PC-3 (cell line): ENCODE data around the gene USP22.

Source experiments
- EZH2 ChIP-seq: fragments of 300-600 bp; sonication (generic); IDR thresholded peaks from one replicate; pipeline ENCODE4 v1.6.1; 2017; ENCODE audit warnings: antibody characterized with exemption, mild to moderate bottlenecking, low read length; ENCODE audit not compliant: unreplicated experiment
- EZH2phosphoT487 ChIP-seq: fragments of 300-600 bp; sonication (generic); IDR thresholded peaks from 2 replicates; pipeline ENCODE4 v1.6.1; 2018; ENCODE audit warnings: mild to moderate bottlenecking, antibody characterized with exemption, low read length, borderline replicate concordance
- TF ChIP-seq, protein P1 (sequence below): fragments of 300-600 bp; sonication (generic); conservative IDR thresholded peaks from 2 replicates; pipeline ENCODE4 v1.5.1; 2017; ENCODE audit warnings: antibody characterized with exemption, low read depth, mild to moderate bottlenecking, low read length

DNA sequence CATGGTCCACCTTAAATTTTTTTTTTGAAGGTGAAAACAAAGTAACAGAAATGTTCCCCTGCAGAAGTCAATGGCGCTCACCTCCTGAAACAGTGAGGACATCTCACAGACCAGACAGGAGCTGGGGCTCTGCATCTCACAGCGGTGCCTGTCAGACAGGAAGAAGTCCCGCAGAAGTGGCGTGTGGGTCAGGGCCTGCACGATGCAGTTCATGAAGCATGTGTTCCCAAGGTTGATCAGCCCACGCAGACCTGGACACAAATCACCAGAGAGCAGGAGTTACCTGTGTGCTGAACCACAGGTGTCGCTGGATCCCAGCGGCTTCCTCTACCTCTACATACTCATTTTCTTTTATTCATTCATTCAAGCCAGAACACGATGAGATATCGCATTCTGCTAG is 24.9 kb downstream of the USP22 start:
- TF ChIP-seq, protein P1, sequence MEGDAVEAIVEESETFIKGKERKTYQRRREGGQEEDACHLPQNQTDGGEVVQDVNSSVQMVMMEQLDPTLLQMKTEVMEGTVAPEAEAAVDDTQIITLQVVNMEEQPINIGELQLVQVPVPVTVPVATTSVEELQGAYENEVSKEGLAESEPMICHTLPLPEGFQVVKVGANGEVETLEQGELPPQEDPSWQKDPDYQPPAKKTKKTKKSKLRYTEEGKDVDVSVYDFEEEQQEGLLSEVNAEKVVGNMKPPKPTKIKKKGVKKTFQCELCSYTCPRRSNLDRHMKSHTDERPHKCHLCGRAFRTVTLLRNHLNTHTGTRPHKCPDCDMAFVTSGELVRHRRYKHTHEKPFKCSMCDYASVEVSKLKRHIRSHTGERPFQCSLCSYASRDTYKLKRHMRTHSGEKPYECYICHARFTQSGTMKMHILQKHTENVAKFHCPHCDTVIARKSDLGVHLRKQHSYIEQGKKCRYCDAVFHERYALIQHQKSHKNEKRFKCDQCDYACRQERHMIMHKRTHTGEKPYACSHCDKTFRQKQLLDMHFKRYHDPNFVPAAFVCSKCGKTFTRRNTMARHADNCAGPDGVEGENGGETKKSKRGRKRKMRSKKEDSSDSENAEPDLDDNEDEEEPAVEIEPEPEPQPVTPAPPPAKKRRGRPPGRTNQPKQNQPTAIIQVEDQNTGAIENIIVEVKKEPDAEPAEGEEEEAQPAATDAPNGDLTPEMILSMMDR = no peak
- TF ChIP-seq EZH2 = no peak
- TF ChIP-seq EZH2phosphoT487 = no peak
